SU-DHL-6 (cell line): Measurements from ENCODE around the gene ICE1.
"Not testable (repeated sequence)": the region's sequence is repeated elsewhere in the genome, so short reads cannot be mapped to it uniquely, and the experiment has no call there.

Experiments used
- EZH2phosphoT487 ChIP-seq: fragments of 200-600 bp; sonication (generic), shearing (Covaris generic); conservative IDR thresholded peaks from 2 replicates; pipeline ENCODE4 v1.6.1; 2018; ENCODE audit warnings: mild to moderate bottlenecking, antibody characterized with exemption, low read length, moderate library complexity, mixed read lengths
- TF ChIP-seq, protein P1 (sequence below): fragments of 200-600 bp; sonication (generic); IDR thresholded peaks from one replicate; pipeline ENCODE4 v1.5.1; 2017; ENCODE audit warnings: antibody characterized with exemption, mild to moderate bottlenecking, low read length, moderate library complexity; ENCODE audit not compliant: insufficient read depth, poor library complexity, severe bottlenecking

- TF ChIP-seq, protein P1, sequence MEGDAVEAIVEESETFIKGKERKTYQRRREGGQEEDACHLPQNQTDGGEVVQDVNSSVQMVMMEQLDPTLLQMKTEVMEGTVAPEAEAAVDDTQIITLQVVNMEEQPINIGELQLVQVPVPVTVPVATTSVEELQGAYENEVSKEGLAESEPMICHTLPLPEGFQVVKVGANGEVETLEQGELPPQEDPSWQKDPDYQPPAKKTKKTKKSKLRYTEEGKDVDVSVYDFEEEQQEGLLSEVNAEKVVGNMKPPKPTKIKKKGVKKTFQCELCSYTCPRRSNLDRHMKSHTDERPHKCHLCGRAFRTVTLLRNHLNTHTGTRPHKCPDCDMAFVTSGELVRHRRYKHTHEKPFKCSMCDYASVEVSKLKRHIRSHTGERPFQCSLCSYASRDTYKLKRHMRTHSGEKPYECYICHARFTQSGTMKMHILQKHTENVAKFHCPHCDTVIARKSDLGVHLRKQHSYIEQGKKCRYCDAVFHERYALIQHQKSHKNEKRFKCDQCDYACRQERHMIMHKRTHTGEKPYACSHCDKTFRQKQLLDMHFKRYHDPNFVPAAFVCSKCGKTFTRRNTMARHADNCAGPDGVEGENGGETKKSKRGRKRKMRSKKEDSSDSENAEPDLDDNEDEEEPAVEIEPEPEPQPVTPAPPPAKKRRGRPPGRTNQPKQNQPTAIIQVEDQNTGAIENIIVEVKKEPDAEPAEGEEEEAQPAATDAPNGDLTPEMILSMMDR, result not testable (repeated sequence)
- not testable (repeated sequence) for TF ChIP-seq EZH2phosphoT487
These were observed 98.1 kb downstream of the ICE1 start for GRCh38 chr5:5520622-5521021.
